GM12892 (cell line): Measurements from ENCODE around the gene REPS2.

Source experiments
- POLR2A ChIP-seq: IDR thresholded peaks from 2 replicates; pipeline ENCODE4 v1.6.1; 2011; ENCODE audit warnings: low read depth, low read length, control low read depth
- POLR2AphosphoS5 ChIP-seq: IDR thresholded peaks from 2 replicates; pipeline ENCODE4 v1.6.1; 2011; ENCODE audit warnings: low read depth, low read length, control low read depth
- TAF1 ChIP-seq: IDR thresholded peaks from 2 replicates; pipeline ENCODE4 v1.6.1; 2011; ENCODE audit warnings: low read depth, mild to moderate bottlenecking, control low read depth, low read length, borderline replicate concordance

- TF ChIP-seq POLR2A: no peak
- no peak for TF ChIP-seq POLR2AphosphoS5
- TF ChIP-seq TAF1: no peak
These were observed 29.3 kb upstream of the REPS2 start for GRCh38 chrX:16917120-16917519.
